Motor neuron (in vitro differentiated cells): Measurements from ENCODE around the gene UNC13B. TPM values are rescaled to one million over a fixed set of nuclear protein-coding genes. Genes with fewer than 3 reads are reported as not detected.

ENCODE experiments used
- total RNA-seq, 8 experiments: library from RNA; unstranded; fragments of 300-600 nt; gene quantifications; 2 replicates each; pipeline versions ENCODE4 v1.2.3 to v1.2.4, GENCODE V29; 2022

The UNC13B gene
- total RNA-seq, 8 experiments from 2014 or later = 32.3 to 71.1 (median 53.4) TPM

Other genes starting within 250 kb of the UNC13B start
- gene PHF24, start 203.7 kb upstream of the UNC13B start, total RNA-seq = 10 to 100 TPM in 1 of 8 experiments, 1 to 10 TPM in 3, under 1 TPM in 4; 0.04 to 21.3 (median 0.93) TPM
- 10 to 100 TPM in 6 of 8 experiments, 1 to 10 TPM in 2; 4.8 to 45.8 (median 30.2) TPM for gene DNAJB5, start 172.3 kb upstream of the UNC13B start, total RNA-seq
- 100 to 1,000 TPM; 112 to 342 (median 164) TPM for gene VCP, start 89.4 kb upstream of the UNC13B start, total RNA-seq
- gene FANCG, start 82.1 kb upstream of the UNC13B start, total RNA-seq = 10 to 100 TPM in 7 of 8 experiments, 1 to 10 TPM in 1; 9.1 to 40.7 (median 22.5) TPM
- 10 to 100 TPM in 5 of 8 experiments, 1 to 10 TPM in 3; 7.8 to 27.0 (median 12.7) TPM for gene PIGO, start 65.4 kb upstream of the UNC13B start, total RNA-seq
- 100 to 1,000 TPM in 7 of 8 experiments, 10 to 100 TPM in 1; 87.2 to 178 (median 125) TPM for gene STOML2, start 58.9 kb upstream of the UNC13B start, total RNA-seq
- 10 to 100 TPM; 16.1 to 39.3 (median 23.2) TPM for gene ATOSB, start 46.1 kb upstream of the UNC13B start, total RNA-seq